Tibial nerve (tissue), 4 donors: Measurements from ENCODE around the gene DTL. TPM values are rescaled to one million over a fixed set of nuclear protein-coding genes. Genes with fewer than 3 reads are reported as not detected.

ENCODE experiments used
- DNase-seq, 2 donors: peaks; one replicate each; pipeline ENCODE4 v3.0.0-alpha.2; 2019; ENCODE audit warnings: low spot score in 2 of 2
- H3K27ac ChIP-seq, 4 donors: fragments of 200-600 bp; sonication (generic) in 3 of 4; one replicate each; pipeline ENCODE4 v1.5.1; 2017 to 2019; ENCODE audit warnings: mild to moderate bottlenecking in 1 of 4
- H3K27me3 ChIP-seq, 2 donors: fragments of 200-600 bp; sonication (generic) in 1 of 2; one replicate each; pipeline versions ENCODE4 v1.5.1 to v1.6.0; 2017 to 2019
- H3K36me3 ChIP-seq, 3 donors: fragments of 200-600 bp; sonication (generic); one replicate each; pipeline ENCODE4 v1.5.1; 2018 to 2019
- H3K4me1 ChIP-seq, 4 donors: fragments of 200-600 bp; sonication (generic) in 3 of 4; one replicate each; pipeline ENCODE4 v1.5.1; 2017 to 2019
- H3K4me3 ChIP-seq, 4 donors: fragments of 200-600 bp; sonication (generic) in 3 of 4; one replicate each; pipeline ENCODE4 v1.5.1; 2017 to 2019; ENCODE audit warnings: mild to moderate bottlenecking in 1 of 4, moderate library complexity in 1 of 4
- H3K9me3 ChIP-seq, 4 donors: fragments of 200-600 bp; sonication (generic) in 3 of 4; one replicate each; pipeline ENCODE4 v1.5.1; 2017 to 2019
- EP300 ChIP-seq, 2 donors: sonication (generic); formaldehyde crosslinking; IDR thresholded peaks; one replicate each; pipeline ENCODE4 v1.6.1; 2017; ENCODE audit warnings: antibody characterized with exemption in 2 of 2, mild to moderate bottlenecking in 1 of 2
- POLR2A ChIP-seq, 2 donors: fragments of 450-650 bp; IDR thresholded peaks; one replicate each; pipeline ENCODE4 v1.6.1; 2017; ENCODE audit warnings: antibody characterized with exemption in 2 of 2, mild to moderate bottlenecking in 2 of 2, moderate library complexity in 2 of 2
- WGBS, 2 donors: methylation state at CpG; one replicate each; pipeline ENCODE4 v1.1.5; 2018; 5-methylcytosine and 5-hydroxymethylcytosine counted together
- total RNA-seq, 4 donors: library from RNA; depleted of rRNA; stranded (reverse); fragments of >200 nt; gene quantifications; one replicate each; pipeline ENCODE4 v1.1.0, GENCODE V29; 2016
- TF ChIP-seq, protein P1 (sequence below), 5 experiments: fragments of 200-600 bp in 3 of 5; fragments of 450-650 bp in 2 of 5; sonication (generic) in 3 of 5; IDR thresholded peaks; one replicate each; pipeline ENCODE4 v1.5.1; 2016 to 2019; ENCODE audit warnings: antibody characterized with exemption in 5 of 5, mild to moderate bottlenecking in 3 of 5, moderate library complexity in 2 of 5

Gene DTL
- total RNA-seq, 4 donors from 2014 or later = 0.21 to 0.90 TPM; not detected in 2

DNA sequence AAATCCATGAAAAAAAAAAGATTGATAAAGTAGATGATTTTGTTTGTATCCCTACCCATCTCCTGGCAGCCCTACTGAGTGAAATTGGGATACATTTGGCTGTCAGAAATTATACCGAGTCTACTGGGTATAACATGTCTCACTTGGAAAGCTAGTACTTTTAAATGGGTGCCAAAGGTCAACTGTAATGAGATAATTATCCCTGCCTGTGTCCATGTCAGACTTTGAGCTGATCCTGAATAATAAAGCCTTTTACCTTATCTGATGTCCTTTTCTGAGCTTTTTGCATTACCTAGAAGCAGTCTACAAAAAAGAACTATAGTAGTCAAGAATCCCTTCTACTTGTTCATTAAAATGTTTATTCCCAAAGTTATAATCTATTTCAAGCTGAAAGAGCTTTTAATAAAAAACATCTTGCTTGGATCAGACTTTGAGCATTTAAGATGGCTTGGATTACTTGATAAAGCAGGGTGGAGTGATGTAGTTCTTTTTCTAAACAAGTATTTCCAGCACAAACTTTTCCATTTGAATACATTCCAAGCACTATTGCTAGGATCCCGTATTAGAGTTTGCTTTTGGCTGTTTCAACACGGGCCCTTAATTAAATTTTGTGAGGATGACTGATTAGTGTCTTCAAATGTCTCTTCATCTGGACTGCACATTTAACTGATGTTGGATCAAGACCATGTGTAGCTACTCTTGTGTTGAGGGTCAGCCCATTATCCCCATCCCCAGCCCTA is 69.2 kb downstream of the DTL start:
- Histone ChIP-seq H3K27me3 (no peaks in the 10 kb centered on the region), H3K36me3 (no peaks in the 10 kb centered on the region), H3K9me3 (no peaks in the 10 kb centered on the region), H3K4me3 (no peak overlapping the region), H3K27ac (peak overlapping the region in 2 of 4 donors; percentile 15 to 25), H3K4me1 (peaks cover 0 to 14% (median 0%) of the 10 kb centered on the region in 4 donors)
- TF ChIP-seq, protein P1, sequence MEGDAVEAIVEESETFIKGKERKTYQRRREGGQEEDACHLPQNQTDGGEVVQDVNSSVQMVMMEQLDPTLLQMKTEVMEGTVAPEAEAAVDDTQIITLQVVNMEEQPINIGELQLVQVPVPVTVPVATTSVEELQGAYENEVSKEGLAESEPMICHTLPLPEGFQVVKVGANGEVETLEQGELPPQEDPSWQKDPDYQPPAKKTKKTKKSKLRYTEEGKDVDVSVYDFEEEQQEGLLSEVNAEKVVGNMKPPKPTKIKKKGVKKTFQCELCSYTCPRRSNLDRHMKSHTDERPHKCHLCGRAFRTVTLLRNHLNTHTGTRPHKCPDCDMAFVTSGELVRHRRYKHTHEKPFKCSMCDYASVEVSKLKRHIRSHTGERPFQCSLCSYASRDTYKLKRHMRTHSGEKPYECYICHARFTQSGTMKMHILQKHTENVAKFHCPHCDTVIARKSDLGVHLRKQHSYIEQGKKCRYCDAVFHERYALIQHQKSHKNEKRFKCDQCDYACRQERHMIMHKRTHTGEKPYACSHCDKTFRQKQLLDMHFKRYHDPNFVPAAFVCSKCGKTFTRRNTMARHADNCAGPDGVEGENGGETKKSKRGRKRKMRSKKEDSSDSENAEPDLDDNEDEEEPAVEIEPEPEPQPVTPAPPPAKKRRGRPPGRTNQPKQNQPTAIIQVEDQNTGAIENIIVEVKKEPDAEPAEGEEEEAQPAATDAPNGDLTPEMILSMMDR (IDR thresholded peaks at IDR 0.05) = no peak
- no peak for TF ChIP-seq EP300 (IDR thresholded peaks at IDR 0.05)
- no peak for TF ChIP-seq POLR2A (IDR thresholded peaks at IDR 0.05)
- DNase-seq = no peak
- WGBS, 2 donors = 50 to 56% methylated on average over 3 of the region's 3 CpGs

DNA sequence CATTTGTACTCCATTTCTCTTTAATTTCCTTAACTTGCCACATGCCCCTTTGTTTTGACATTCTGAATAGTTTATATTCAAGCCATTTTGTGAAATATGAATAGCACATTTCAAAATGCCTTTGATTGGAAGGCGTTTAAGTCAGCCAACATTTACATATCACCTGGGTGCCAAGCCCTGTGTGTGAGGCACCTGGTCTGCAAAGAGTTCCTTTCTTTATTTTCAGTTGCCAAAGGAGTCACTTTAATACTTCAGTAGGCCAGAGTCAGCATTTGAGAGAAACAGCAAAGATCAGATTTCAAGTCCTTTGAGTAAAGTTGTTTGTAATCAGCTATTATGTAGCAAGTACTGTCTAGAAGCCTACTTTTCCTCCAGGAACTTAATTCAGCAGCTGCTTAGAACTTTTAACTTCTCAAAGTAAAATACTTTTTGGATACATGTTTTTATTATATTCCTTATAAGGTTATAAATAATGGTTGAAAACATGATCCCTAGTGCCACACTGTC is 70.8 kb downstream of the DTL start:
- TF ChIP-seq EP300 (IDR thresholded peaks at IDR 0.05) (no peak), POLR2A (IDR thresholded peaks at IDR 0.05) (no peak)
- TF ChIP-seq, protein P1 (IDR thresholded peaks at IDR 0.05) = no peak
- DNase-seq = no peak
- Histone ChIP-seq H3K4me3 (no peak overlapping the region), H3K4me1 (peaks cover 0 to 23% (median 0%) of the 10 kb centered on the region in 4 donors), H3K27me3 (no peaks in the 10 kb centered on the region), H3K36me3 (no peaks in the 10 kb centered on the region), H3K27ac (no peak overlapping the region), H3K9me3 (no peaks in the 10 kb centered on the region)
- WGBS, 2 donors = 42 to 69% methylated on average over 1 of the region's 1 CpG

DNA sequence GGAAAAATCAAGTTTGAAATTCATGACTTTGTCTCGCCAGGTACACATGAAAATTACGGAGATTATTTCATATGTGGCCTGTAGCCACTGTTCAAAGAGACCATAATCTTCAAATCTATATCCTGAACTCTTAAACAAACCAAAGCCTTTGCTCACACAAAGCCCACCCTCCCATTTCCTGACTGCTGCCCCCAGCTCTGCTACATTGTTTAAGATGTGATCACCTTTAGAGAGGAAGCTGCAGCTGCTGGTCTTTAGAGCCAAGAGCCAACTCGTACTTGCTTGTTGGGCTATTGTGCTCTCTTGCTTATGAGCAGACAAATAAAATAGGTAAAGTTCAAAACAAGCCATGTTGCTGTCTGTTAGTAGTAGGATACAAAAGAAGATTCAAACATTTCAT is 71.9 kb downstream of the DTL start:
- Histone ChIP-seq H3K36me3 (no peaks in the 10 kb centered on the region), H3K27me3 (no peaks in the 10 kb centered on the region), H3K4me1 (peaks cover 0 to 23% (median 0%) of the 10 kb centered on the region in 4 donors), H3K9me3 (no peaks in the 10 kb centered on the region), H3K27ac (no peak overlapping the region), H3K4me3 (no peak overlapping the region)
- 71 to 79% methylated on average over 3 of the region's 3 CpGs for WGBS, 2 donors
- no peak for DNase-seq
- TF ChIP-seq, protein P1 (IDR thresholded peaks at IDR 0.05) = no peak
- TF ChIP-seq EP300 (IDR thresholded peaks at IDR 0.05) (no peak), POLR2A (IDR thresholded peaks at IDR 0.05) (no peak)

DNA sequence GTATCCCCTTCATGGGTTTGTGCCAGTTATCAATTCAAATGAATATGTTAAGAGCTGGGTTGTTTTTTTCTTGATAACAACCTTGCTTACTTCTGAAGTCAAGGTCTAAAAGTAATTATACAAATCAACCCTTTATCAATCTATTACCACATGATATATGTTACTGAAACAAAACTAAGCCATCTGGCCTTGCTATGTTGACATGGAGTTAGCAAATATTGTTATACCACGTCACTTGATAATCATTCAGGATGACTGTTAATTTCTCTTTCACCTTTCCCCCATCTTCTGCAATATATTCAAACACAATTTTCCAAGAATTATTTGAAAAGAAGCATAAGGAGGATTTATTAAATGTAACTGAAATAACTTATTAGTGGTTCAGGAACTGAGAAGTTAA is 72.6 kb downstream of the DTL start:
- whole genome bisulfite sequencing, 2 donors = 98 to 100% methylated on average over 1 of the region's 1 CpG
- Histone ChIP-seq H3K27me3 (no peaks in the 10 kb centered on the region), H3K36me3 (no peaks in the 10 kb centered on the region), H3K4me1 (peaks cover 0 to 23% (median 0%) of the 10 kb centered on the region in 4 donors), H3K27ac (no peak overlapping the region), H3K9me3 (no peaks in the 10 kb centered on the region), H3K4me3 (no peak overlapping the region)
- DNase-seq = no peak
- TF ChIP-seq EP300 (IDR thresholded peaks at IDR 0.05) = no peak
- no peak for TF ChIP-seq POLR2A (IDR thresholded peaks at IDR 0.05)
- TF ChIP-seq, protein P1 (IDR thresholded peaks at IDR 0.05) = no peak

DNA sequence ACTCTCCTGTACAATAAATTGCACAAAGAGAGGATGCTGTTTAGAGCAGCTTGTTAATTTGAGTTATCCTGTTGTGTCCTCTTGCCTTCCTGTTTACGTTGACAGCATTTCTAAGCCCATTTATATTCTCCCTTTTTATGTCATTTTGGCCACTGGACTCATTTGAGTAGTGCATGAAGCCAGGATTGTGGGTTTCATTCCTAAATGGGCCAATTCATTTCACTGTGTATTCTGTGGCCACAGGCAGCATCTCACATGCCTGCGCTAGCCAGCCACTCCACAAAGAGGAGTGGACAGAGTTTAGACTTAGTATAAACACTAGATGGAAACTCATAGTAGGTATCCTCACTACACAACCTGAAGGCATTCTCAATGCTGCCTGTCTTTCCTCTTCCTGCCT is 73.4 kb downstream of the DTL start:
- Histone ChIP-seq H3K4me3 (no peak overlapping the region), H3K36me3 (no peaks in the 10 kb centered on the region), H3K27me3 (no peaks in the 10 kb centered on the region), H3K4me1 (peaks cover 0 to 22% (median 0%) of the 10 kb centered on the region in 4 donors), H3K9me3 (no peaks in the 10 kb centered on the region), H3K27ac (no peak overlapping the region)
- TF ChIP-seq, protein P1 (IDR thresholded peaks at IDR 0.05) = no peak
- TF ChIP-seq EP300 (IDR thresholded peaks at IDR 0.05) (no peak), POLR2A (IDR thresholded peaks at IDR 0.05) (no peak)
- WGBS, 2 donors = 65 to 79% methylated on average over 2 of the region's 2 CpGs
- DNase-seq = no peak
